GM12878 (cell line): ENCODE results near the gene ZNF385A. TPM values are rescaled to one million over a fixed set of nuclear protein-coding genes. Genes with fewer than 3 reads are reported as not detected.

Source experiments
- ATAC-seq: fragments of 200-7000 bp; cut with Tn5 transposase; 3 replicates; pipeline ENCODE4 v1.9.1; 2020; ENCODE audit warnings: mild to moderate bottlenecking, moderate library complexity
- BruUV-seq: library from RNA; stranded (reverse); fragments of 400-500 nt; replicated peaks from 2 replicates; lab custom pipeline; 2021; lab: Mats Ljungman, UMichigan
- CTCF ChIA-PET: fragments of 300-600 bp; sonication (Branson Sonifier 250); formaldehyde crosslinking; extraction: SDS; loops from one replicate; lab custom pipeline; 2021; ENCODE audit warnings: inconsistent platforms; lab: Yijun Ruan, JAX
- POLR2A ChIA-PET: fragments of 350-600 bp; formaldehyde crosslinking; extraction: SDS; loops from one replicate; lab custom pipeline; 2021; ENCODE audit warnings: inconsistent platforms; lab: Charles Lee
- RAD21 ChIA-PET: fragments of 300-600 bp; sonication (Branson Sonifier 250); formaldehyde crosslinking; loops from one replicate; lab custom pipeline; 2023; ENCODE audit warnings: antibody characterized with exemption; ENCODE audit not compliant: unreplicated experiment; lab: Charles Lee
- SMC1A ChIA-PET: fragments of 300-600 bp; sonication (Branson Sonifier 250); formaldehyde crosslinking; loops from one replicate; lab custom pipeline; 2023; ENCODE audit not compliant: unreplicated experiment, uncharacterized antibody; lab: Charles Lee
- DNase-seq: peaks from one replicate; pipeline ENCODE4 v3.0.0-alpha.2; 2011; ENCODE audit warnings: low read depth, low spot score
- FAIRE-seq: peaks from 3 replicates; lab custom pipeline; 2011; peaks lifted over from hg19 to GRCh38; lab: Jason Lieb, UNC
- H2AFZ ChIP-seq: 2 replicates; pipeline ENCODE4 v1.6.0; 2011; ENCODE audit warnings: low read depth, low read length, control low read depth; ENCODE audit not compliant: control insufficient read depth
- H3K27ac ChIP-seq: 2 replicates; pipeline ENCODE4 v1.5.1; 2011; ENCODE audit warnings: control low read depth; ENCODE audit not compliant: control insufficient read depth, insufficient read depth
- H3K27me3 ChIP-seq, 2 experiments: replicated peaks in 1 of 2; 2 replicates each; pipeline versions ENCODE4 v1.6.0 to v1.6.1; 2011; ENCODE audit warnings: low read length in 1 of 2; ENCODE audit not compliant: control insufficient read depth in 2 of 2, insufficient read depth in 2 of 2
- H3K36me3 ChIP-seq, 2 experiments: 2 replicates each; pipeline ENCODE4 v1.5.1; 2011; ENCODE audit warnings: low read length in 1 of 2; ENCODE audit not compliant: control insufficient read depth in 2 of 2, insufficient read depth in 2 of 2
- H3K4me1 ChIP-seq: 2 replicates; pipeline ENCODE4 v1.6.1; 2011; ENCODE audit warnings: mild to moderate bottlenecking, low read length, moderate library complexity, mixed read lengths; ENCODE audit not compliant: control insufficient read depth, insufficient read depth
- H3K4me2 ChIP-seq: 2 replicates; pipeline ENCODE4 v1.6.0; 2011; ENCODE audit warnings: control low read depth; ENCODE audit not compliant: control insufficient read depth, insufficient read depth
- H3K4me3 ChIP-seq: fragments of 200-600 bp; sonication (generic); 2 replicates; pipeline ENCODE4 v1.5.1; 2016
- H3K79me2 ChIP-seq: 2 replicates; pipeline ENCODE4 v1.6.0; 2011; ENCODE audit warnings: low read length; ENCODE audit not compliant: control insufficient read depth, insufficient read depth
- H3K9ac ChIP-seq: 2 replicates; pipeline ENCODE4 v1.8.0; 2011; ENCODE audit warnings: low read length, control low read depth, mixed read lengths; ENCODE audit not compliant: control insufficient read depth, insufficient read depth
- H3K9me3 ChIP-seq: replicated peaks from 3 replicates; pipeline ENCODE4 v1.5.1; 2011; ENCODE audit warnings: mild to moderate bottlenecking, low read length; ENCODE audit not compliant: control insufficient read depth, insufficient read depth
- H4K20me1 ChIP-seq: 2 replicates; pipeline ENCODE4 v1.6.0; 2011; ENCODE audit not compliant: control insufficient read depth, insufficient read depth
- ATF2 ChIP-seq: IDR thresholded peaks from 2 replicates; pipeline ENCODE4 v1.6.1; 2012; ENCODE audit warnings: low read length, inconsistent platforms
- EP300 ChIP-seq, 2 experiments: fragments of 150-350 bp in 1 of 2; IDR thresholded peaks; 2 replicates each; pipeline ENCODE4 v1.6.1; 2011 to 2012; ENCODE audit warnings: low read depth in 2 of 2, low read length in 2 of 2, borderline replicate concordance in 1 of 2, improper control_type of control experiment in 1 of 2, inconsistent platforms in 1 of 2; ENCODE audit not compliant: control insufficient read depth in 1 of 2
- FOS ChIP-seq: IDR thresholded peaks from 3 replicates; pipeline ENCODE4 v1.6.1; 2011; ENCODE audit warnings: borderline replicate concordance; ENCODE audit not compliant: insufficient read length; ENCODE audit errors: extremely low read depth
- MEF2B ChIP-seq: fragments of 450-650 bp; IDR thresholded peaks from 2 replicates; pipeline ENCODE4 v1.6.1; 2018; ENCODE audit warnings: mild to moderate bottlenecking, moderate library complexity; ENCODE audit not compliant: partially characterized antibody, poor library complexity, severe bottlenecking
- PAX5 ChIP-seq: IDR thresholded peaks from 2 replicates; pipeline ENCODE4 v1.6.1; 2011; ENCODE audit warnings: low read depth, low read length, borderline replicate concordance
- PKNOX1 ChIP-seq: fragments of 450-650 bp; IDR thresholded peaks from 2 replicates; pipeline ENCODE4 v1.6.1; 2016; ENCODE audit warnings: mild to moderate bottlenecking
- POLR2A ChIP-seq: IDR thresholded peaks from 2 replicates; pipeline ENCODE4 v1.6.1; 2011; ENCODE audit warnings: low read depth, mild to moderate bottlenecking, low read length
- RAD51 ChIP-seq: fragments of 450-650 bp; IDR thresholded peaks from 2 replicates; pipeline ENCODE4 v1.6.1; 2016; ENCODE audit warnings: moderate library complexity, mild to moderate bottlenecking, inconsistent platforms
- RELA ChIP-seq: fragments of 450-650 bp; IDR thresholded peaks from 2 replicates; pipeline ENCODE4 v1.8.0; 2014; ENCODE audit warnings: borderline replicate concordance; ENCODE audit not compliant: partially characterized antibody
- SP1 ChIP-seq: IDR thresholded peaks from one replicate; pipeline ENCODE4 v1.6.1; 2011; ENCODE audit warnings: low read depth, low read length
- SUZ12 ChIP-seq: fragments of 200-600 bp; sonication (generic); IDR thresholded peaks from one replicate; pipeline ENCODE4 v1.6.1; 2018; ENCODE audit warnings: antibody characterized with exemption, mild to moderate bottlenecking; ENCODE audit not compliant: unreplicated experiment
- USF1 ChIP-seq: IDR thresholded peaks from 2 replicates; pipeline ENCODE4 v1.6.1; 2011; ENCODE audit warnings: borderline replicate concordance, low read depth, mild to moderate bottlenecking, moderate library complexity, mixed read lengths, low read length; ENCODE audit not compliant: insufficient read depth; ENCODE audit errors: extremely low read length
- YBX1 ChIP-seq: fragments of 450-650 bp; IDR thresholded peaks from 2 replicates; pipeline ENCODE4 v1.6.1; 2016; ENCODE audit warnings: antibody characterized with exemption
- ZNF274 ChIP-seq: IDR thresholded peaks from one replicate; pipeline ENCODE4 v1.8.0; 2011; ENCODE audit not compliant: insufficient read length, insufficient read depth
- ZNF592 ChIP-seq: fragments of 450-650 bp; IDR thresholded peaks from 2 replicates; pipeline ENCODE4 v1.6.1; 2017; ENCODE audit warnings: mild to moderate bottlenecking, moderate library complexity
- ZZZ3 ChIP-seq: IDR thresholded peaks from 2 replicates; pipeline ENCODE4 v1.6.1; 2011; ENCODE audit warnings: low read depth; ENCODE audit not compliant: control insufficient read depth, insufficient read length
- WGBS: methylation state at CpG from one replicate; pipeline ENCODE4 v1.1.6; 2016; ENCODE audit warnings: low lambda C conversion rate; ENCODE audit not compliant: insufficient replicate concordance, insufficient coverage; ENCODE audit errors: missing lambda C conversion rate; 5-methylcytosine and 5-hydroxymethylcytosine counted together
- in situ Hi-C: fragments of 300-500 bp; cut with MboI; formaldehyde crosslinking; loops from 9 replicates; pipeline ENCODE4 v1.14.3; 2018; ENCODE audit warnings: mixed read lengths
- intact Hi-C: fragments of 100-400 bp; cut with micrococcal nuclease; formaldehyde crosslinking; loops from one replicate; pipeline ENCODE4 v1.14.2; 2022; ENCODE audit not compliant: unreplicated experiment
- polyA plus RNA-seq, 11 experiments: library from polyadenylated mRNA; depleted of rRNA in 4 of 11; unstranded in 6 of 11; stranded (reverse) in 5 of 11; fragments of >200 nt; fragmentation: Nextera tagmentation in 4 of 11; fragmentation: Illumina TruSeq in 1 of 11; extraction: Ambion mirVana in 4 of 11; extraction: Trizol in 1 of 11; gene quantifications; 1 replicate in 1 of 11; 2 replicates in 10 of 11; pipeline versions ENCODE4 v1.2.1 to v1.2.3, GENCODE V29; 2011 to 2016; ENCODE audit warnings: inconsistent platforms in 2 of 11, missing spikeins in 2 of 11, low read depth in 1 of 11
- total RNA-seq, 4 experiments: library from RNA; depleted of rRNA in 3 of 4; stranded (reverse); fragments of >200 nt in 3 of 4; fragmentation: Illumina TruSeq in 1 of 4; extraction: Trizol in 1 of 4; gene quantifications; 2 replicates each; pipeline versions ENCODE4 v1.2.1 to v1.2.3, GENCODE V29; 2013 to 2021

ZNF385A gene
- total and polyA plus RNA-seq, 10 of the 15 experiments (the other 5 are each of a cell fraction or from before 2014, with no cell fraction given): 0.26 to 26.1 (median 4.9) TPM

- TF ChIP-seq ZNF592 (no peak), YBX1 (no peak), ZNF274 (no peak), PAX5 (no peak), RAD51 (no peak), FOS (no peak), ZZZ3 (no peak), POLR2A (no peak)
These were observed 7.9 kb downstream of the ZNF385A start (continued) for GRCh38 chr12:54376596-54376995.

GRCh38 chr12:54375259-54375579, 9.3 kb downstream of the ZNF385A start:
- peaks cover 8% of the 10 kb centered on the region; the same call in 1 of the 2 replicates for H3K4me1 ChIP-seq
- in situ Hi-C loops: no loop called here
- no peaks in the 10 kb centered on the region for H3K36me3 ChIP-seq
- no peak overlapping the region for H3K9ac ChIP-seq
- H3K27me3 ChIP-seq: no peaks in the 10 kb centered on the region
- no peak overlapping the region for H3K4me2 ChIP-seq
- 4% methylated on average over 2 of the region's 2 CpGs for WGBS
- FAIRE-seq (no peak), DNase-seq (no peak), ATAC-seq (no peak)
- H3K79me2 ChIP-seq: no peaks in the 10 kb centered on the region
- ChIA-PET POLR2A (no interaction called here), RAD21 (interaction anchor here (1.6 kb wide), 1 partner anchor 16 kb away, joined by 5 read pairs; no protein-coding TSS in a partner anchor), SMC1A (no interaction called here), CTCF (interaction anchor here (1.2 to 1.9 kb wide), 6 partner anchors 14 to 160 kb away, joined by 3 to 5 read pairs (median 4); partner anchors contain the start of gene COPZ1)
- no peaks in the 10 kb centered on the region for H4K20me1 ChIP-seq
- TF ChIP-seq SP1: no peak
- no peak for TF ChIP-seq RELA
- TF ChIP-seq MEF2B: no peak
- no peak for TF ChIP-seq SUZ12
- no peak for TF ChIP-seq PKNOX1
- TF ChIP-seq EP300 (IDR thresholded peaks at IDR 0.05; ENCODE audit: borderline replicate concordance in 1 of 2, control insufficient read depth in 1 of 2, low read depth in 2 of 2, low read length in 2 of 2): no peak
- TF ChIP-seq USF1: no peak
- no peak for TF ChIP-seq ATF2
- no peaks in the 10 kb centered on the region for H3K9me3 ChIP-seq
- BruUV-seq: no TSS peak
- H3K27ac ChIP-seq: no peak overlapping the region
- intact Hi-C loops: loop anchor here (10.0 kb wide), 1 partner anchor 370 kb away; the partner anchor contains the start of genes HOXC8 and HOXC9
- H3K4me3 ChIP-seq: no peak overlapping the region
- no peak overlapping the region for H2AFZ ChIP-seq
